Measurements from ENCODE around the gene VWA8. TPM values are rescaled to one million over a fixed set of nuclear protein-coding genes. Genes with fewer than 3 reads are reported as not detected.

VWA8 gene
- total RNA-seq, 1 donor from 2014 or later = 19.6 TPM

DNA sequence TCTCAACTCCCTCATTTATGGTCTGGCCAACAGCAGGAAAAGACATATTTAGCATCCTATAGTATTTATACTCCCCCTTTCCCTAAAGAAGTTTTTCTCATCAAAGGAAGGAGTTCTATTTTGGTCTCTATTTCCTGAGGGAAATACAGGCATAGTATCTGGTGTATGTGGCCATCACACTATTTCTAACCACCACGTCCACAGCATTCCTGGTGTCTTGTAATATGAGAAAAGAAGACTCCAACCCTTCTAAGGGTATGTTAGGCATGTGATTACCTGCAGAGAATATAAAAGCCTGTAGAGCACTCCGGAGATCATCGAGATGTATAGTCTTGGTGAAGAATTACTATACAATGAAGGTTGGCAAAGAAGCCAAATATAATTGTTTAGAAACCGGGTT lies 137.4 kb downstream of the VWA8 start:
- Mint-ChIP-seq H3K4me1 (ENCODE audit: unreplicated experiment) (peaks cover 17% of the 10 kb centered on the region), H3K36me3 (peaks cover 12% of the 10 kb centered on the region), H3K27me3 (no peaks in the 10 kb centered on the region), H3K9me3 (no peaks in the 10 kb centered on the region), H3K27ac (no peak overlapping the region), H3K4me3 (no peak overlapping the region)
- no peak for TF ChIP-seq CTCF (conservative IDR thresholded peaks at IDR 0.05)
- no peak for DNase-seq (ENCODE audit: extremely low spot score, unreplicated experiment)

GRCh38 chr13:41822560-41822959 lies 138.3 kb downstream of the VWA8 start:
- no peak for TF ChIP-seq CTCF (conservative IDR thresholded peaks at IDR 0.05)
- DNase-seq (ENCODE audit: extremely low spot score, unreplicated experiment) = no peak
- Mint-ChIP-seq H3K27ac (no peak overlapping the region), H3K27me3 (no peaks in the 10 kb centered on the region), H3K4me1 (ENCODE audit: unreplicated experiment) (peaks cover 13% of the 10 kb centered on the region), H3K9me3 (no peaks in the 10 kb centered on the region), H3K4me3 (no peak overlapping the region), H3K36me3 (peaks cover 12% of the 10 kb centered on the region)

DNA sequence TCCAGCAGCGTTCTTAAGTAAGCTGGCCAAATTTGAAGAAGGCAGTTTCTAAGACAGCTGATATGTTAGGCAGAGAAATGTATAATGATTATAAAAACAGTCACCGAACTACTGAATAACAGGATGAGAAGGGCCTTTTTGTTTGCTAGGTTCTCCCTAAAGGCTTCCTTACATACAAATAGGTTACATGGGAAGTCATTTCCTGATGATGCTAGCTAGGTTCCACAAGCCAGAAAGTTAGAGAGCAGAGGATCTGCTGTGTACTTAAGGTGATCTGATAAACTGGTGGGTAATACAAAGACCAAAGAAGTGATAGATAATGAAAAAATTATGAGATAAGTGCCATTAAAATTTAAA lies 139.7 kb downstream of the VWA8 start:
- Mint-ChIP-seq H3K27me3 (no peaks in the 10 kb centered on the region), H3K9me3 (no peaks in the 10 kb centered on the region), H3K4me3 (no peak overlapping the region), H3K36me3 (peaks cover 13% of the 10 kb centered on the region), H3K4me1 (ENCODE audit: unreplicated experiment) (peaks cover 10% of the 10 kb centered on the region), H3K27ac (no peak overlapping the region)
- TF ChIP-seq CTCF (conservative IDR thresholded peaks at IDR 0.05) = no peak
- DNase-seq (ENCODE audit: extremely low spot score, unreplicated experiment) = no peak

GRCh38 chr13:41820581-41821237 lies 140.2 kb downstream of the VWA8 start:
- Mint-ChIP-seq H3K27ac (no peak overlapping the region), H3K27me3 (no peaks in the 10 kb centered on the region), H3K9me3 (peaks cover under 1% of the 10 kb centered on the region), H3K36me3 (peaks cover 18% of the 10 kb centered on the region), H3K4me1 (ENCODE audit: unreplicated experiment) (peaks cover 10% of the 10 kb centered on the region), H3K4me3 (no peak overlapping the region)
- no peak for TF ChIP-seq CTCF (conservative IDR thresholded peaks at IDR 0.05)
- DNase-seq (ENCODE audit: extremely low spot score, unreplicated experiment) = no peak

GRCh38 chr13:41816057-41816456 lies 144.9 kb downstream of the VWA8 start:
- H3K4me1 Mint-ChIP-seq (ENCODE audit: unreplicated experiment) = no peaks in the 10 kb centered on the region
- peaks cover 30% of the 10 kb centered on the region for H3K36me3 Mint-ChIP-seq
- H3K9me3 Mint-ChIP-seq = peaks cover 9% of the 10 kb centered on the region
- no peak overlapping the region for H3K4me3 Mint-ChIP-seq
- TF ChIP-seq CTCF (conservative IDR thresholded peaks at IDR 0.05) = no peak
- H3K27me3 Mint-ChIP-seq = no peaks in the 10 kb centered on the region
- H3K27ac Mint-ChIP-seq = no peak overlapping the region
- no peak for DNase-seq (ENCODE audit: extremely low spot score, unreplicated experiment)

DNA sequence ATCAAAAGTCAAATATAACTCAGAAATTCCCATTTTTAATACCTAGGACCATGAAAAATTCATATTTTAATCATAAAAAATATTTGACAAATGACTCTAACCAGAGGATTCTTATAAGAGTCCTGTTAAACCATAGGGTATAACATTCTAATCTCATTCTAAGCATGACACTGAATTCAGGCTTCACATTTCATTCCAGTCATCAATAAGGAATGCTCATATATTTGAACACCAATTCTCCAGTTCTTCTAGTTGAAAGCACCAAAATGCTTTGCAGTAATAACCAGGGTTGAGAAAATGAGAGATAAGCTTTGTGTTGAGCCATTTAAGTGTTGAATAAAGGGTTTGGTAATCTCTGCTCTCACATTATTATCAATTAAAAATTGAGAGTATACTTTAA lies 147.5 kb downstream of the VWA8 start:
- Mint-ChIP-seq H3K36me3 (peaks cover 32% of the 10 kb centered on the region), H3K27ac (no peak overlapping the region), H3K4me3 (no peak overlapping the region), H3K4me1 (ENCODE audit: unreplicated experiment) (no peaks in the 10 kb centered on the region), H3K27me3 (no peaks in the 10 kb centered on the region), H3K9me3 (peaks cover 9% of the 10 kb centered on the region)
- DNase-seq (ENCODE audit: extremely low spot score, unreplicated experiment) = no peak
- no peak for TF ChIP-seq CTCF (conservative IDR thresholded peaks at IDR 0.05)

Data from type B pancreatic cell (in vitro differentiated cells).